Vagina (tissue), 2 donors: ENCODE measurements around the gene BRDT. TPM values are rescaled to one million over a fixed set of nuclear protein-coding genes. Genes with fewer than 3 reads are reported as not detected.

ENCODE experiments used
- DNase-seq, 2 donors: peaks; one replicate each; pipeline ENCODE4 v3.0.0-alpha.2; 2017; ENCODE audit errors: extremely low spot score in 2 of 2
- H3K27ac ChIP-seq: fragments of 200-600 bp; sonication (generic); one replicate; pipeline ENCODE4 v1.5.1; 2019
- H3K27me3 ChIP-seq: fragments of 200-600 bp; sonication (generic); one replicate; pipeline ENCODE4 v1.5.1; 2019
- H3K36me3 ChIP-seq, 2 donors: fragments of 200-600 bp; sonication (generic); one replicate each; pipeline ENCODE4 v1.5.1; 2017 to 2019
- H3K4me1 ChIP-seq: fragments of 200-600 bp; sonication (generic); one replicate; pipeline ENCODE4 v1.5.1; 2019
- H3K4me3 ChIP-seq, 2 donors: fragments of 200-600 bp; sonication (generic); 1 replicate in 1 of 2; 2 replicates in 1 of 2; pipeline ENCODE4 v1.5.1; 2016 to 2019
- H3K9me3 ChIP-seq: fragments of 200-600 bp; sonication (generic); one replicate; pipeline ENCODE4 v1.5.1; 2019
- POLR2A ChIP-seq, 2 donors: fragments of 450-650 bp; IDR thresholded peaks; one replicate each; pipeline ENCODE4 v1.6.1; 2017; ENCODE audit warnings: antibody characterized with exemption in 2 of 2, mild to moderate bottlenecking in 2 of 2, moderate library complexity in 2 of 2
- POLR2AphosphoS5 ChIP-seq, 2 donors: sonication (generic); formaldehyde crosslinking; IDR thresholded peaks; one replicate each; pipeline ENCODE4 v1.9.0; 2017; ENCODE audit warnings: antibody characterized with exemption in 2 of 2, mild to moderate bottlenecking in 2 of 2, low read depth in 1 of 2; ENCODE audit not compliant: insufficient read depth in 1 of 2
- intact Hi-C: fragments of 100-400 bp; cut with DNase I; formaldehyde crosslinking; loops from one replicate; pipeline ENCODE4 v1.15.1; 2023
- total RNA-seq: library from RNA; depleted of rRNA; stranded (reverse); fragments of >200 nt; gene quantifications from one replicate; pipeline ENCODE4 v1.2.3, GENCODE V29; 2016
- TF ChIP-seq, protein P1 (sequence below), 3 experiments: fragments of 450-650 bp in 2 of 3; fragments of 200-600 bp in 1 of 3; sonication (generic) in 1 of 3; IDR thresholded peaks; one replicate each; pipeline ENCODE4 v1.5.1; 2017 to 2019; ENCODE audit warnings: antibody characterized with exemption in 3 of 3, mild to moderate bottlenecking in 2 of 3, moderate library complexity in 2 of 3

Gene BRDT
- total RNA-seq, 1 donor from 2014 or later = not detected

DNA sequence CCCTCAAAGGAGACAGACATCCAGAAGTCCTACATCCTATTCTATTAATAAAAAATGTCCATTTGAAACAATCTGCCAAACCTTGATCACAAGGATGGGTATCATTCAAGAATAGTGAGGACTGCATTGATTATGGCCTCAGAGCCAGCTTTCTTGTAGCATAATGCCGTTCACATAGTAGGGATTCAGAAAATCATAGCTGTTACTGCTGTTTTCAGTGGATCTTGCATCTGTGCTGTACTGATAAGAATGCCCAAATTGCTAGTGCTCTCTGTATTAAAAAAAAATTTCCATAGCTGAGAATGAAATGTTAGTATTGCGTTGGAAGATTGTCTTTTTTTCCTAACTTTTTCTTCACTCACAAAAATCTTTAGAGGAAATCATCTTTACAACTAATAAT is 19.1 kb downstream of the BRDT start:
- no peaks in the 10 kb centered on the region for H3K4me1 ChIP-seq
- no peak for TF ChIP-seq POLR2AphosphoS5 (IDR thresholded peaks at IDR 0.05; ENCODE audit: insufficient read depth in 1 of 2, low read depth in 1 of 2)
- TF ChIP-seq, protein P1, sequence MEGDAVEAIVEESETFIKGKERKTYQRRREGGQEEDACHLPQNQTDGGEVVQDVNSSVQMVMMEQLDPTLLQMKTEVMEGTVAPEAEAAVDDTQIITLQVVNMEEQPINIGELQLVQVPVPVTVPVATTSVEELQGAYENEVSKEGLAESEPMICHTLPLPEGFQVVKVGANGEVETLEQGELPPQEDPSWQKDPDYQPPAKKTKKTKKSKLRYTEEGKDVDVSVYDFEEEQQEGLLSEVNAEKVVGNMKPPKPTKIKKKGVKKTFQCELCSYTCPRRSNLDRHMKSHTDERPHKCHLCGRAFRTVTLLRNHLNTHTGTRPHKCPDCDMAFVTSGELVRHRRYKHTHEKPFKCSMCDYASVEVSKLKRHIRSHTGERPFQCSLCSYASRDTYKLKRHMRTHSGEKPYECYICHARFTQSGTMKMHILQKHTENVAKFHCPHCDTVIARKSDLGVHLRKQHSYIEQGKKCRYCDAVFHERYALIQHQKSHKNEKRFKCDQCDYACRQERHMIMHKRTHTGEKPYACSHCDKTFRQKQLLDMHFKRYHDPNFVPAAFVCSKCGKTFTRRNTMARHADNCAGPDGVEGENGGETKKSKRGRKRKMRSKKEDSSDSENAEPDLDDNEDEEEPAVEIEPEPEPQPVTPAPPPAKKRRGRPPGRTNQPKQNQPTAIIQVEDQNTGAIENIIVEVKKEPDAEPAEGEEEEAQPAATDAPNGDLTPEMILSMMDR (IDR thresholded peaks at IDR 0.05) = no peak
- TF ChIP-seq POLR2A (IDR thresholded peaks at IDR 0.05) = no peak
- H3K27ac ChIP-seq = no peak overlapping the region
- no peaks in the 10 kb centered on the region for H3K9me3 ChIP-seq
- intact Hi-C loops = no loop called here
- no peak overlapping the region for H3K4me3 ChIP-seq
- no peaks in the 10 kb centered on the region for H3K27me3 ChIP-seq
- no peaks in the 10 kb centered on the region for H3K36me3 ChIP-seq
- no peak for DNase-seq

DNA sequence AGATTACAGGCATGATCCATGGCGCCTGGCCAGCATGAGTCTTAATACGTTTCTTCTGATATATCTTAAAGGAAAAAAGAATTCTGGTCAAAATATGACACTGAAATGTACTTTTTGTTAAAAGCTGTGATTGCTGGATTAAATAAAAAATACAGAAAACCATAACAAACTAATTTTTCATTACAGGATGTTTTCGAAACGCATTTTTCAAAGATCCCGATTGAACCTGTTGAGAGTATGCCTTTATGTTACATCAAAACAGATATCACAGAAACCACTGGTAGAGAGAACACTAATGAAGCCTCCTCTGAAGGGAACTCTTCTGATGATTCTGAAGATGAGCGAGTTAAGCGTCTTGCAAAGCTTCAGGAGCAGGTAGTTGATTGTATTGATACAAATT is 30.2 kb downstream of the BRDT start:
- no peaks in the 10 kb centered on the region for H3K36me3 ChIP-seq
- no peak overlapping the region for H3K27ac ChIP-seq
- H3K27me3 ChIP-seq = no peaks in the 10 kb centered on the region
- no peak overlapping the region for H3K4me3 ChIP-seq
- intact Hi-C loops = no loop called here
- no peaks in the 10 kb centered on the region for H3K4me1 ChIP-seq
- no peaks in the 10 kb centered on the region for H3K9me3 ChIP-seq
- no peak for DNase-seq
- no peak for TF ChIP-seq POLR2A (IDR thresholded peaks at IDR 0.05)

DNA sequence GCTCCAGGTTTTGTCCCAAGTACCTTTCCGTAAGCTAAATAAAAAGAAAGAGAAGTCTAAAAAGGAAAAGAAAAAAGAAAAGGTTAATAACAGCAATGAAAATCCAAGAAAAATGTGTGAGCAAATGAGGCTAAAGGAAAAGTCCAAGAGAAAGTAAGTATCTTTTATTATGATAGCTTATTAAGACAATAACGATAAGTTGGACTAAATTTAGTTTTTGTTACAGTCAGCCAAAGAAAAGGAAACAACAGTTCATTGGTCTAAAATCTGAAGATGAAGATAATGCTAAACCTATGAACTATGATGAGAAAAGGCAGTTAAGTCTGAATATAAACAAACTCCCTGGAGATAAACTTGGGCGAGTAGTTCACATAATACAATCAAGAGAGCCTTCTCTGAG is 31.5 kb downstream of the BRDT start:
- no peaks in the 10 kb centered on the region for H3K36me3 ChIP-seq
- TF ChIP-seq, protein P1 (IDR thresholded peaks at IDR 0.05) = no peak
- TF ChIP-seq POLR2A (IDR thresholded peaks at IDR 0.05) (no peak), POLR2AphosphoS5 (IDR thresholded peaks at IDR 0.05; ENCODE audit: insufficient read depth in 1 of 2, low read depth in 1 of 2) (no peak)
- H3K27ac ChIP-seq = no peak overlapping the region
- H3K9me3 ChIP-seq = no peaks in the 10 kb centered on the region
- no peaks in the 10 kb centered on the region for H3K4me1 ChIP-seq
- intact Hi-C loops = no loop called here
- H3K27me3 ChIP-seq = no peaks in the 10 kb centered on the region
- no peak overlapping the region for H3K4me3 ChIP-seq
- DNase-seq = no peak

DNA sequence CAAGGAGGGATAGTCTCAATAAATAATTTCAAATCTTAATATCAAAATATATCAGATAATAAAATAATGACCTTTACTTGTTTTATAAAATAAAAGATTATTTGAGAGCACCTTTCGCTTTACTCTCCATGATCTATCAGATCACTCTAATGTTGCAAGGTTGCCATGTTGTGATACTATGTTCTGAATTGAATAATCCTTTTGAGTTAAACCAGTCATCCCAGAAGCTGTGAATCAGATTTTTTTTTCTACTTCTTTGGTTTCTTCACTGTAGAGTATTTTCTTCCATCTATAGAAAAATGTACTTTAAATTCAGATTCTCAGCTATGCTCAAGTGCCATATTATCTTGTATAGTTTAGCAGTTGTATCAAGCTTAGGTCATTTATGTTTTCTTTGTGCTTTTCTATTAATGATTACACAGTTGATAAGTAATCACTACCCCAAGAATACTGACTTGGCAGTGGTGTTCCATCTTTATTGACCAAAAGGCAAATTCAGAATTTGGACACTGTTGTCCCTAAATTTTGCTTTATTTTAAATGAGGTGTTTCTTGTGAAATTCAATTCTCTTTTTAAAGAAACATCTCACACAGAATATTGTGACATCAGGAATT is 32.9 kb downstream of the BRDT start:
- H3K4me3 ChIP-seq = no peak overlapping the region
- TF ChIP-seq POLR2AphosphoS5 (IDR thresholded peaks at IDR 0.05; ENCODE audit: insufficient read depth in 1 of 2, low read depth in 1 of 2) = no peak
- TF ChIP-seq POLR2A (IDR thresholded peaks at IDR 0.05) = no peak
- TF ChIP-seq, protein P1 (IDR thresholded peaks at IDR 0.05) = no peak

DNA sequence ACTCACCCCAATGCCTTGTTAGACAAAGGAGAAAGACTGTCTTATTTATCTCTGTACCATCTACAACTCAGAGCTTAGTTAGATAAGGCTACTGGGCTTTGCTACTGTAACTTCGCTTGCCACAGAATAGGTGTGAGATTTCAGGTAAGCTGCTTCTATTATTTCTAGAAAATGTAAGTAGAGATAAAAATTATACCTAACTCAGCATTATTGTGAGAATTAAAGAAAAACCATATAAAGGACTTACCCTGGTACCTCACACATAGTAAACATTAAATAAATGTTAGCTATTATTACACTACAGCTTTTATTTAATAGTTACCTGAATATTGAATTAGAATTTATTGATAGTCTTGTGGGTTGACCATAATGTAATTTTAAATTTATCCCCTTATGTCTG is 44.1 kb downstream of the BRDT start:
- no peak overlapping the region for H3K27ac ChIP-seq
- no peak for DNase-seq
- no peaks in the 10 kb centered on the region for H3K27me3 ChIP-seq
- H3K4me1 ChIP-seq = no peaks in the 10 kb centered on the region
- no peak overlapping the region for H3K4me3 ChIP-seq
- no peaks in the 10 kb centered on the region for H3K9me3 ChIP-seq
- intact Hi-C loops = no loop called here
- no peaks in the 10 kb centered on the region for H3K36me3 ChIP-seq
- TF ChIP-seq, protein P1 (IDR thresholded peaks at IDR 0.05) = no peak
- TF ChIP-seq POLR2A (IDR thresholded peaks at IDR 0.05) (no peak), POLR2AphosphoS5 (IDR thresholded peaks at IDR 0.05; ENCODE audit: insufficient read depth in 1 of 2, low read depth in 1 of 2) (no peak)

More for the DNA sequence above, 32.9 kb downstream of the BRDT start:
- no peaks in the 10 kb centered on the region for H3K9me3 ChIP-seq
- intact Hi-C loops = no loop called here
- DNase-seq = no peak
- H3K4me1 ChIP-seq = no peaks in the 10 kb centered on the region
- no peak overlapping the region for H3K27ac ChIP-seq
- H3K27me3 ChIP-seq = no peaks in the 10 kb centered on the region
- H3K36me3 ChIP-seq = no peaks in the 10 kb centered on the region
